Kidney (tissue), 14 donors: ENCODE data around the gene ZNF350. TPM values are rescaled to one million over a fixed set of nuclear protein-coding genes. Genes with fewer than 3 reads are reported as not detected.

Experiments
- DNase-seq, 5 donors: peaks; one replicate each; pipeline ENCODE4 v3.0.0-alpha.2; 2013 to 2020
- FAIRE-seq: peaks from 2 replicates; lab custom pipeline; 2012; peaks lifted over from hg19 to GRCh38; lab: Jason Lieb, UNC
- H3K27ac ChIP-seq, 2 donors: one replicate each; pipeline ENCODE4 v1.7.0; 2013; ENCODE audit warnings: low read depth in 2 of 2, low read length in 2 of 2, inconsistent platforms in 1 of 2
- H3K27me3 ChIP-seq: one replicate; pipeline ENCODE4 v1.7.1; 2013; ENCODE audit warnings: low read length, inconsistent platforms; ENCODE audit not compliant: control insufficient read depth, insufficient read depth
- H3K36me3 ChIP-seq, 3 donors: one replicate each; pipeline versions ENCODE4 v1.7.0 to v1.7.1; 2013; ENCODE audit warnings: low read length in 3 of 3, control low read depth in 1 of 3, inconsistent platforms in 1 of 3; ENCODE audit not compliant: insufficient read depth in 3 of 3, control insufficient read depth in 2 of 3
- H3K4me1 ChIP-seq, 3 donors: one replicate each; pipeline versions ENCODE4 v1.7.0 to v1.7.1; 2013; ENCODE audit warnings: low read length in 3 of 3, inconsistent platforms in 1 of 3, low read depth in 1 of 3; ENCODE audit not compliant: control insufficient read depth in 2 of 3, insufficient read depth in 2 of 3
- H3K4me3 ChIP-seq, 3 donors: one replicate each; pipeline versions ENCODE4 v1.7.0 to v1.8.1; 2013; ENCODE audit warnings: low read length in 3 of 3, control low read depth in 1 of 3, inconsistent platforms in 1 of 3
- H3K9ac ChIP-seq, 3 donors: one replicate each; pipeline versions ENCODE4 v1.7.0 to v1.7.1; 2013; ENCODE audit warnings: low read length in 3 of 3, control low read depth in 1 of 3, inconsistent platforms in 1 of 3
- H3K9me3 ChIP-seq, 3 donors: one replicate each; pipeline versions ENCODE4 v1.7.0 to v1.7.1; 2013; ENCODE audit warnings: low read length in 3 of 3, control low read depth in 1 of 3, inconsistent platforms in 1 of 3; ENCODE audit not compliant: control insufficient read depth in 2 of 3, insufficient read depth in 1 of 3
- intact Hi-C: fragments of 100-400 bp; cut with DNase I; formaldehyde crosslinking; loops from one replicate; pipeline ENCODE4 v1.11.1; 2022
- polyA plus RNA-seq: library from polyadenylated mRNA; stranded (reverse); fragments of 350-450 nt; fragmentation: Illumina TruSeq; extraction: RNeasy Lipid Tissue Mini Kit (QIAGEN cat#74804); gene quantifications from one replicate; pipeline ENCODE4 v1.2.3, GENCODE V29; 2014; ENCODE audit warnings: low read depth, low replicate concordance; ENCODE audit not compliant: insufficient read depth
- total RNA-seq: library from RNA; stranded (reverse); fragmentation: NEBNext Ultra II Directional; extraction: Animal tissue kit (Norgen Biotek cat#: 25700); gene quantifications from one replicate; pipeline ENCODE4 v1.2.1, GENCODE V29; 2021
- TF ChIP-seq, protein P1 (sequence below): IDR thresholded peaks from 3 replicates; pipeline ENCODE4 v1.5.1; 2012; ENCODE audit warnings: mild to moderate bottlenecking, moderate library complexity, borderline replicate concordance; ENCODE audit not compliant: insufficient read depth; ENCODE audit errors: extremely low read depth
- donor health status: control.
- donor health status: control.
- donor health status: control.
- donor health status: control.
- donor health status: control.
- donor health status: DM: yes; HTN: yes; CAD: no.
- donor health status: Normal renal cell carcinoma (clear cell type).

The ZNF350 gene
- total and polyA plus RNA-seq, 2 donors from 2014 or later: 7.8 to 18.9 TPM

DNA sequence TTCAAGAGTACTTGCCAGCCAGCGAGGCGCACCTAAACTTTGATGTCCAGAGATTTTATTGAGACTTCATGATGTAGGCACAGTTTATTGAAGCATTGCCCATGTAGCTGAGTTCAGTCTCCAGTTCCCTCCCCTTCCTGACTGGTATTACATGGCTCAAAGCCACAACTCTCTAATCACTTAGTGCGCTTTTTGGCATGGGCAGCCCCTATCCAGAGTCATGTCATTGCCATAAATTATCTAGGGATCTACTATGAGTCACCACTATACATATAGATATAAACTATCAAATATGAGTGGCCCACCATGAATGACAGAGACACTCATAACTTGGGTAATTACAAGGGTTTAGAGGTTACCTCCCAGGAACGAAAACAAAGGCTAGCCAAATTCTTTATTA, 33.9 kb upstream of the ZNF350 start:
- Histone ChIP-seq H3K27ac (no peak overlapping the region), H3K9ac (no peak overlapping the region), H3K4me1 (no peaks in the 10 kb centered on the region), H3K9me3 (peaks cover 9 to 41% (median 20%) of the 10 kb centered on the region in 3 donors), H3K36me3 (peaks cover 37 to 52% (median 51%) of the 10 kb centered on the region in 3 donors), H3K27me3 (no peaks in the 10 kb centered on the region), H3K4me3 (peak overlapping the region in 1 of 3 donors; percentile 11)
- intact Hi-C loops: no loop called here
- FAIRE-seq (no peak), DNase-seq (no peak)
- TF ChIP-seq, protein P1, sequence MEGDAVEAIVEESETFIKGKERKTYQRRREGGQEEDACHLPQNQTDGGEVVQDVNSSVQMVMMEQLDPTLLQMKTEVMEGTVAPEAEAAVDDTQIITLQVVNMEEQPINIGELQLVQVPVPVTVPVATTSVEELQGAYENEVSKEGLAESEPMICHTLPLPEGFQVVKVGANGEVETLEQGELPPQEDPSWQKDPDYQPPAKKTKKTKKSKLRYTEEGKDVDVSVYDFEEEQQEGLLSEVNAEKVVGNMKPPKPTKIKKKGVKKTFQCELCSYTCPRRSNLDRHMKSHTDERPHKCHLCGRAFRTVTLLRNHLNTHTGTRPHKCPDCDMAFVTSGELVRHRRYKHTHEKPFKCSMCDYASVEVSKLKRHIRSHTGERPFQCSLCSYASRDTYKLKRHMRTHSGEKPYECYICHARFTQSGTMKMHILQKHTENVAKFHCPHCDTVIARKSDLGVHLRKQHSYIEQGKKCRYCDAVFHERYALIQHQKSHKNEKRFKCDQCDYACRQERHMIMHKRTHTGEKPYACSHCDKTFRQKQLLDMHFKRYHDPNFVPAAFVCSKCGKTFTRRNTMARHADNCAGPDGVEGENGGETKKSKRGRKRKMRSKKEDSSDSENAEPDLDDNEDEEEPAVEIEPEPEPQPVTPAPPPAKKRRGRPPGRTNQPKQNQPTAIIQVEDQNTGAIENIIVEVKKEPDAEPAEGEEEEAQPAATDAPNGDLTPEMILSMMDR: no peak

DNA sequence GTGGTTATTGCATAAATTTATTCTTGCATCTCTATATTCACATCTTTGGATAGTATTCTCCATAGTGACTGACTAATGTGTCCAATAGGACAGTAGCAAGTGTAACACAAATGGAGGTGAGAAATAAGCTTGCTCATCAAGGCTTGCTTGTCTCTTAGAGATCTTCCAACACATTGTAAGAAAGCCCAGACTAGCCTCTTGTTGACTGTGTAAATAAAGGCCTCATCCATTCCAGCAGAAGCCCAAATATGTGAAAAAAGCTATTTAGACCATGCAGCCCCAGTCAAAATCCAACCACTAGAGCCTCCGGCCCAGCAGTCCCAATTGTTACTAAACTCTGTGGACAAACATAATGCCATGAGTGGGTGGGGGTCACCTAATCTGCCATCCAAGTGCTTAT, 24.0 kb upstream of the ZNF350 start:
- H3K9me3 ChIP-seq: peaks cover 0 to 8% (median 0%) of the 10 kb centered on the region in 3 donors
- peaks cover 2 to 7% (median 3%) of the 10 kb centered on the region in 3 donors for H3K36me3 ChIP-seq
- TF ChIP-seq, protein P1: no peak
- DNase-seq (no peak), FAIRE-seq (no peak)
- no peaks in the 10 kb centered on the region for H3K27me3 ChIP-seq
- intact Hi-C loops: no loop called here
- peaks cover 0 to 3% (median 3%) of the 10 kb centered on the region in 3 donors for H3K4me1 ChIP-seq
- no peak overlapping the region for H3K4me3 ChIP-seq
- no peak overlapping the region for H3K9ac ChIP-seq
- H3K27ac ChIP-seq: no peak overlapping the region

DNA sequence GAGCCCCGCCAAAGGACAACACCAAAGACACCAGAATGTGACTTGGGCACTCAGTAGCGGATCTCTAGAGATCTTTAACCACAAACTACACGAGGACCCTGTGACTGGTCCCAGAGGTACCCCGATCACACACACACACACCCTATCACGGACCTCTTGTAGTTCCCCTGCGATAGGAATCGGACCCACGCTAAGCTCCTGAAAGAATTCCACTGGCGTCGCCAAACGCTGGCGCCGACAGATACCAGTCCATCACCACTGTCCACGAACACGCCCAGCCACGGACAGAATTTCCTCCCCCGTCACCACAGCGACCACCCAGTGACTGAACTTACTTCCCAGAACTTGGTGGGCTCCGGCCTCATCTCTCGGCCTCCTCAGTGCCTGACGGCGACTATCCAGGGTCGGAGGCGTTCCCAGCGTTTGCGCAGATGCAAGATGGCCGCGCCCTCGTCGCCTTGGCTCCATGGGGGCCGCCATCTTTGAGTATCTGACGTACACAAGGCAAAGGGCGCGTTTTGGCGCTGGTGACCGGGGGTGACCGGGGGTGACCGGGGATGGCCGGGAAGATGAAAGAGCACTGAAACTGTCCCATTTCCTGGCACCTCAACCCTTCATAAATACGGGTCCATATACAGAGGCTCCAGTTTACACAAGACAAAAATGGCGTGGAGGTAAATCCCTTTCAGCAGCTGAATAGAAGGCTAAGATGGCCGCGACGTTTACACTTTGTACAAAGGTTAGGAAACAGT, 21.3 kb upstream of the ZNF350 start, which contains the start of gene ZNF615:
Gene ZNF615 (minus strand): TSS at position 406 of the 752 bp plus-strand sequence. CDS start 4,500 bp downstream, outside the sequence.
- Histone ChIP-seq H3K9ac (peak within 1 kb of the TSS; percentile 77 to 99 (median 88)), H3K27ac (peak within 1 kb of the TSS; percentile 85 to 88), H3K36me3 (peaks cover 2 to 11% (median 4%) of the 10 kb centered on the region in 3 donors), H3K27me3 (no peaks in the 10 kb centered on the region), H3K4me3 (peak within 1 kb of the TSS; percentile 99 to 100 (median 99)), H3K9me3 (peaks cover 0 to 3% (median 0%) of the 10 kb centered on the region in 3 donors), H3K4me1 (peaks cover 0 to 3% (median 3%) of the 10 kb centered on the region in 3 donors)
- DNase-seq (peak; percentile 92 to 97 (median 95)), FAIRE-seq (no peak)
- intact Hi-C loops: no loop called here
- TF ChIP-seq, protein P1: no peak
